Measurements from ENCODE around the gene ACVR1. TPM values are rescaled to one million over a fixed set of nuclear protein-coding genes. Genes with fewer than 3 reads are reported as not detected.

ACVR1 gene
- total RNA-seq, 1 donor from 2014 or later: 6.9 TPM

GRCh38 chr2:157698430-157698829, 177.7 kb downstream of the ACVR1 start:
- no peak for DNase-seq (ENCODE audit: low spot score in 2 of 2)
- Histone ChIP-seq H3K4me1 (no peaks in the 10 kb centered on the region), H3K36me3 (no peaks in the 10 kb centered on the region), H3K4me3 (no peak overlapping the region), H3K27ac (no peak overlapping the region), H3K9me3 (peaks cover 0 to 29% of the 10 kb centered on the region in 2 donors), H3K27me3 (no peaks in the 10 kb centered on the region)
- intact Hi-C loops (cut with DNase I): no loop called here
- no peak for TF ChIP-seq CTCF (IDR thresholded peaks at IDR 0.05)

DNA sequence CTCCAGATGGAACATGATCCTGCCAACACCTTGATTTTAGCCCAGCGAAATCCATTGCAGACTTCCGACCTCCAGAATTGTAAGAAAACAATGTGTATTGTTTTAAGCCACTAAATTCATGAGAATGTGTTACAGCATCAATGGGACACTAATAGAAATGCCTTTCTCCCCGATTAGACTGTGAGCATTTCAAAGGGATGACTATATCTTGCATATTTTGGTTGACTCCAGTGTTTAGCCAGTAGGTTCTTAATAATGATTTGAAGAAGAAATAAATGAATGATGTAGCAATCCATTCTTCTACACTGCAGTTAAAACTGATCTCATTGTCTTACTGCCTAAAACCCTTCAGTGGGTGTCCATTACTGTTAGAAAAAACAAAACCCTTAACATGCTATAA, 180.1 kb downstream of the ACVR1 start:
- TF ChIP-seq CTCF (IDR thresholded peaks at IDR 0.05): no peak
- H3K27ac ChIP-seq: no peak overlapping the region

DNA sequence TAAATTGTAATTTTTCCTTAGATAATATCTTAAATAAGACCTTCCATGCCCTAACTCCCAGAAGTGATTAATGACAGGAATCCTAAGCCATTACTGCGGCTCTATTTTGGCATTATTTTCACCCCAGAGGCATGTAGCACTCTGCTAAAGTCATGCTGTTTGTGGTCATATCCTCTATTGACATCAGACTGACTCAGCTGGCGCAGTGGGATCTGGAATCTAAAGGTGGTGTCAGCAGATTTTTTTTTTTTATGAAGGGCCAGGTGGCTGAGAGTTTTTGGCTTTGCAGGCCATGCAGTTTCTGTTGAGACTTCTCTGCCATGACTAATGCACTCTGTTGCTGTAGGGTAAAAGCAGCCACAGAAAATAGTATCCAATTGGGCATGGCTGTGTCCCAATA, 183.4 kb downstream of the ACVR1 start:
- H3K27ac ChIP-seq: no peak overlapping the region
- no peaks in the 10 kb centered on the region for H3K4me1 ChIP-seq
- DNase-seq (ENCODE audit: low spot score in 2 of 2): no peak
- intact Hi-C loops (cut with DNase I): no loop called here
- no peaks in the 10 kb centered on the region for H3K36me3 ChIP-seq
- H3K27me3 ChIP-seq: no peaks in the 10 kb centered on the region
- H3K9me3 ChIP-seq: no peaks in the 10 kb centered on the region
- no peak for TF ChIP-seq CTCF (IDR thresholded peaks at IDR 0.05)
- no peak overlapping the region for H3K4me3 ChIP-seq

More for the DNA sequence above, 180.1 kb downstream of the ACVR1 start:
- Histone ChIP-seq H3K27me3 (no peaks in the 10 kb centered on the region), H3K9me3 (peaks cover 0 to 8% of the 10 kb centered on the region in 2 donors), H3K36me3 (no peaks in the 10 kb centered on the region), H3K4me3 (no peak overlapping the region), H3K4me1 (no peaks in the 10 kb centered on the region)
- intact Hi-C loops (cut with DNase I): no loop called here
- no peak for DNase-seq (ENCODE audit: low spot score in 2 of 2)

- DNase-seq (ENCODE audit: low spot score in 2 of 2): no peak
- Histone ChIP-seq H3K36me3 (no peaks in the 10 kb centered on the region), H3K27ac (no peak overlapping the region), H3K9me3 (no peaks in the 10 kb centered on the region), H3K4me3 (no peak overlapping the region), H3K4me1 (no peaks in the 10 kb centered on the region), H3K27me3 (no peaks in the 10 kb centered on the region)
- intact Hi-C loops (cut with DNase I): no loop called here
- no peak for TF ChIP-seq CTCF (IDR thresholded peaks at IDR 0.05)
Measured at GRCh38 chr2:157691695-157692094, 184.4 kb downstream of the ACVR1 start.

DNA sequence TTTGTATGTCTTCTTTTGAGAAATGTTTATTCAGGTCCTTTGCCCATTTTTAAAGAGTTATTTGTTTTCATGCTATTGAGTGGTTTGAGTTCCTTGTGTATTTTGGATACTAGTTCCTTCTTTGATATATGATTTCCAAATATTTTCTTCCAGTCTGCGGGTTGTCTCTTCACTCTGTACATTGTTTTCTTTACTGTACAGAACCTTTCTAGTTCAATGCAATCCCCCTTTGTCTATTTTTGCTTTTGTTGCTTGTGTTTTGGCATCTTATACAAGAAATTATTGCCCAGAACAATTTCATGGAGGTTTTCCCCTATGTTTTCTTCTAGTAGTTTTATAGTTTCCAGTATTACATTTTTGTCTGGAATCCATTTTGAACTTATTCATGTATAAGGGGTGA, 185.0 kb downstream of the ACVR1 start:
- Histone ChIP-seq H3K4me1 (no peaks in the 10 kb centered on the region), H3K27ac (no peak overlapping the region), H3K27me3 (no peaks in the 10 kb centered on the region), H3K4me3 (no peak overlapping the region), H3K36me3 (no peaks in the 10 kb centered on the region), H3K9me3 (no peaks in the 10 kb centered on the region)
- intact Hi-C loops (cut with DNase I): no loop called here
- no peak for TF ChIP-seq CTCF (IDR thresholded peaks at IDR 0.05)
- DNase-seq (ENCODE audit: low spot score in 2 of 2): no peak

Other genes starting within 250 kb of the ACVR1 start
- not detected for gene ACVR1C, start 247.5 kb downstream of the ACVR1 start, total RNA-seq
- gene UPP2, start 225.5 kb upstream of the ACVR1 start, total RNA-seq: not detected